Esophagus squamous epithelium (tissue), 5 donors: ENCODE data around the gene IGFBP7. TPM values are rescaled to one million over a fixed set of nuclear protein-coding genes. Genes with fewer than 3 reads are reported as not detected.

ENCODE experiments used
- DNase-seq: peaks from one replicate; lab custom pipeline; 2025; lab: John Stamatoyannopoulos, UW
- H3K27ac ChIP-seq, 4 donors: fragments of 200-600 bp; sonication (generic); one replicate each; pipeline ENCODE4 v1.5.1; 2016 to 2019; ENCODE audit warnings: mild to moderate bottlenecking in 1 of 4
- H3K27me3 ChIP-seq, 4 donors: fragments of 200-600 bp; sonication (generic); 1 replicate in 3 of 4; 2 replicates in 1 of 4; pipeline versions ENCODE4 v1.5.1 to v1.6.0; 2017 to 2021; ENCODE audit warnings: antibody characterized with exemption in 1 of 4
- H3K36me3 ChIP-seq, 3 donors: fragments of 200-600 bp; sonication (generic); one replicate each; pipeline ENCODE4 v1.5.1; 2016 to 2019
- H3K4me1 ChIP-seq, 3 donors: fragments of 200-600 bp; sonication (generic); one replicate each; pipeline ENCODE4 v1.5.1; 2017 to 2019
- H3K4me3 ChIP-seq, 4 donors: fragments of 200-600 bp; sonication (generic); 1 replicate in 3 of 4; 2 replicates in 1 of 4; pipeline ENCODE4 v1.5.1; 2016 to 2019; ENCODE audit warnings: mild to moderate bottlenecking in 2 of 4, moderate library complexity in 1 of 4
- H3K9me3 ChIP-seq, 3 donors: fragments of 200-600 bp; sonication (generic); one replicate each; pipeline ENCODE4 v1.5.1; 2016 to 2019
- CTCF ChIP-seq, 6 experiments: fragments of 450-650 bp in 4 of 6; fragments of 200-600 bp in 2 of 6; sonication (generic) in 2 of 6; IDR thresholded peaks; one replicate each; pipeline ENCODE4 v1.5.1; 2016 to 2019; ENCODE audit warnings: antibody characterized with exemption in 6 of 6, mild to moderate bottlenecking in 4 of 6, moderate library complexity in 4 of 6
- POLR2A ChIP-seq, 4 donors: fragments of 450-650 bp; IDR thresholded peaks; one replicate each; pipeline ENCODE4 v1.6.1; 2017; ENCODE audit warnings: antibody characterized with exemption in 4 of 4, mild to moderate bottlenecking in 4 of 4, moderate library complexity in 3 of 4
- WGBS, 2 donors: methylation state at CpG; one replicate each; pipeline ENCODE4 v1.1.5; 2018; 5-methylcytosine and 5-hydroxymethylcytosine counted together
- intact Hi-C: fragments of 100-400 bp; cut with DNase I; formaldehyde crosslinking; loops from one replicate; pipeline ENCODE4 v1.15.0; 2022
- total RNA-seq, 4 donors: library from RNA; depleted of rRNA; stranded (reverse); fragments of >200 nt; gene quantifications; one replicate each; pipeline ENCODE4 v1.1.0, GENCODE V29; 2016
- donor health status: DM: yes; HTN: yes; CAD: no.

IGFBP7 gene
- total RNA-seq, 4 donors from 2014 or later, result 26.4 to 135 (median 91.3) TPM

DNA sequence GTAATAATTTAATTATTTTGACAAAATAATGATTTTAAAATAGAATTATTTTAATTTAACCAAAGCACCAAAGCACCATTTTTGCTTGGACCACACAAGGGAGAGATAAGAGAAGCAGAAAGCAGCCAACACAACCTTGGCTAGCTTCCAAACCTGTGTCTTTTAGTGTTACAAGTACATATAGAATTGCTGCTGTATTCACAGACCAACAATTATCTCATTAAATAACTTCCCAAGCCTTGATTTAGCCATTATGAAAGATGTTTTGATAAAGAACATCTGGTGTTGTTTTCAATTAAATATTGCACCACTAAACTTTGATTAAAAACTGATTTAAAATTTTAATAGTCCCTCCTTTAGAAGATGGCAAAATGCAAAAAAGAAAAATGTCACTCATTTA lies 14.0 kb upstream of the IGFBP7 start:
- Histone ChIP-seq H3K27ac (no peak overlapping the region), H3K4me1 (peaks cover 0 to 9% (median 4%) of the 10 kb centered on the region in 3 donors)
- TF ChIP-seq POLR2A (IDR thresholded peaks at IDR 0.05) (no peak), CTCF (IDR thresholded peaks at IDR 0.05) (no peak)

DNA sequence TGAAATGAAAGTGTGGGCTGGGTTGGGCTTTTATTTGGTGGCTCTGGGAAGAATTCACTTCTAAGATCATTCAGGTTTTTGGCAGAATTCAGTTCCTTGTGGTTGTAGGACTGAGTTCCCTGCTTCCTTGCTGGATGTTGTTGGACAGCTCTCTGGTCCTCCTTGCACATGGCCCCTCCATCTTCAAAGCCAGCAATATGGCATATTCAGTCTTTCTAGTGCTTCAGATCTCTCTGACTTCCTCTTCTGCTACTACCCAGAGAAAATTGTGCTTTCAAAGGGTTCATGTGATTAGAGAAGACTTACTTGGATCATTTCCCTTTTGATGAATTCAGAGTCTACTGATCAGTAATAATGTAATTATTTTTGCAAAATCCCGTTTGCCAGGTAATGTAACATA lies 12.8 kb upstream of the IGFBP7 start:
- Histone ChIP-seq H3K27me3 (peaks cover 0 to 9% (median 0%) of the 10 kb centered on the region in 4 donors), H3K36me3 (no peaks in the 10 kb centered on the region), H3K4me3 (no peak overlapping the region), H3K27ac (no peak overlapping the region), H3K4me1 (peaks cover 0 to 20% (median 11%) of the 10 kb centered on the region in 3 donors), H3K9me3 (peaks cover 0 to 7% (median 7%) of the 10 kb centered on the region in 3 donors)
- TF ChIP-seq CTCF (IDR thresholded peaks at IDR 0.05), result no peak
- intact Hi-C loops, result no loop called here
- no peak for DNase-seq
- 65 to 83% methylated on average over 1 of the region's 1 CpG for WGBS, 2 donors

More for the DNA sequence above, 14.0 kb upstream of the IGFBP7 start:
- Histone ChIP-seq H3K9me3 (peaks cover 0 to 7% (median 7%) of the 10 kb centered on the region in 3 donors), H3K4me3 (no peak overlapping the region), H3K36me3 (no peaks in the 10 kb centered on the region), H3K27me3 (peaks cover 0 to 4% (median 0%) of the 10 kb centered on the region in 4 donors)
- no peak for DNase-seq
- intact Hi-C loops, result no loop called here

GRCh38 chr4:57119054-57119651 lies 9.0 kb upstream of the IGFBP7 start:
- WGBS, 2 donors, result 20 to 23% methylated on average over 8 of the region's 8 CpGs
- Histone ChIP-seq H3K27ac (peak overlapping the region; percentile 42 to 78 (median 71)), H3K9me3 (no peaks in the 10 kb centered on the region), H3K27me3 (peaks cover 0 to 41% (median 0%) of the 10 kb centered on the region in 4 donors), H3K36me3 (no peaks in the 10 kb centered on the region), H3K4me3 (peak overlapping the region in 2 of 4 donors; percentile 2 to 32), H3K4me1 (peaks cover 0 to 21% (median 11%) of the 10 kb centered on the region in 3 donors)
- intact Hi-C loops, result no loop called here
- DNase-seq, result no peak
- TF ChIP-seq POLR2A (IDR thresholded peaks at IDR 0.05) (peak in 1 of 4 donors; percentile 10), CTCF (IDR thresholded peaks at IDR 0.05) (no peak)

DNA sequence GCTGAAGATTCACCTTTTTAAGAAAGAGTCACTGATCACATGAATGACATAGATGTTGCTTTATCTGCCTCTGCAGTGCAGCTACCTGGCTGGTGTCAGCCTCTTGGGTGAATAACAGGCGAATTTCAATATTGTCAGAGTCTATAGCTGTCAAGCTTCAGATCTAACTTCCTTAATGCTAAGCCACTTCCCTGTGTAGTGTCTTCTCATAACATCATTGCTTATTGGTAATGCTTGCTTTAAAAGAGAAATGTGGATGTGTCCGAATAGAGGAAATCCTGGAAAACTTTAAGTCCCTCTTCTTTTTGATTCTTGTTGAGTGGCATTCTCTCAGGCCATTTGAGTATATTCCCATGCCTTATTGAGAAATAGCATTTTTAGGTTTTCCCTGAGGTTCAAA lies 7.3 kb upstream of the IGFBP7 start:
- Histone ChIP-seq H3K36me3 (no peaks in the 10 kb centered on the region), H3K27me3 (peaks cover 0 to 58% (median 0%) of the 10 kb centered on the region in 4 donors), H3K4me1 (peaks cover 0 to 21% (median 11%) of the 10 kb centered on the region in 3 donors), H3K9me3 (no peaks in the 10 kb centered on the region), H3K27ac (no peak overlapping the region), H3K4me3 (no peak overlapping the region)
- intact Hi-C loops, result no loop called here
- no peak for DNase-seq
- 64 to 82% methylated on average over 2 of the region's 2 CpGs for WGBS, 2 donors
- TF ChIP-seq POLR2A (IDR thresholded peaks at IDR 0.05) (no peak), CTCF (IDR thresholded peaks at IDR 0.05) (no peak)

GRCh38 chr4:57116245-57116644 lies 6.1 kb upstream of the IGFBP7 start:
- no peak overlapping the region for H3K4me3 ChIP-seq
- intact Hi-C loops, result no loop called here
- H3K27me3 ChIP-seq, result peaks cover 0 to 62% (median 0%) of the 10 kb centered on the region in 4 donors
- no peaks in the 10 kb centered on the region for H3K36me3 ChIP-seq
- 76 to 77% methylated on average over 3 of the region's 3 CpGs for WGBS, 2 donors
- TF ChIP-seq POLR2A (IDR thresholded peaks at IDR 0.05) (no peak), CTCF (IDR thresholded peaks at IDR 0.05) (no peak)
- peaks cover 0 to 32% (median 19%) of the 10 kb centered on the region in 3 donors for H3K4me1 ChIP-seq
- H3K9me3 ChIP-seq, result no peaks in the 10 kb centered on the region
- no peak overlapping the region for H3K27ac ChIP-seq
- no peak for DNase-seq
